SK-N-DZ (cell line): Measurements from ENCODE around the gene CORO7.
"Not testable (repeated sequence)": the region's sequence is repeated elsewhere in the genome, so short reads cannot be mapped to it uniquely, and the experiment has no call there.

Experiments used
- DNase-seq: peaks from one replicate; pipeline ENCODE4 v3.0.0-alpha.2; 2015; ENCODE audit warnings: low spot score

CORO7 gene

DNA sequence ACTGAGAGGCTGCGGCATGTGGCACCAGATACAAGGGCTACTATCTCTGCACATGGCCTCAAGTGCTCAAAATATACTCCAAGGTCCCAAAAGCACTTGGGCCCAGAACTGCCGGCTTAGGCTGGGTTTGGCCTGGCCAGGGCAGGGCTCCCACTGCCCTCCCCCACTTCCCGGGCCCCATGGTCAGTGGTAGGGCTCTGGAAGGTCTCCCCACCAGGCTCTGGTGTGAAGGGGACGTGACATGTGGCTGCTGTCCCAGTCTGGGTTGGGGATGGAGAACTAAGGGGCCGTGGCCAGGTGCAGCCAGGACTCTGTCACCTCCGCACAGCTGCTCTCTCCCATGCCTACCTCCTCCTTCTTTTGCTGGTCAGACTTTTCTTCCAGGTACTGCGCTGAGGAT is 59.6 kb downstream of the CORO7 start:
- no peak for DNase-seq

DNA sequence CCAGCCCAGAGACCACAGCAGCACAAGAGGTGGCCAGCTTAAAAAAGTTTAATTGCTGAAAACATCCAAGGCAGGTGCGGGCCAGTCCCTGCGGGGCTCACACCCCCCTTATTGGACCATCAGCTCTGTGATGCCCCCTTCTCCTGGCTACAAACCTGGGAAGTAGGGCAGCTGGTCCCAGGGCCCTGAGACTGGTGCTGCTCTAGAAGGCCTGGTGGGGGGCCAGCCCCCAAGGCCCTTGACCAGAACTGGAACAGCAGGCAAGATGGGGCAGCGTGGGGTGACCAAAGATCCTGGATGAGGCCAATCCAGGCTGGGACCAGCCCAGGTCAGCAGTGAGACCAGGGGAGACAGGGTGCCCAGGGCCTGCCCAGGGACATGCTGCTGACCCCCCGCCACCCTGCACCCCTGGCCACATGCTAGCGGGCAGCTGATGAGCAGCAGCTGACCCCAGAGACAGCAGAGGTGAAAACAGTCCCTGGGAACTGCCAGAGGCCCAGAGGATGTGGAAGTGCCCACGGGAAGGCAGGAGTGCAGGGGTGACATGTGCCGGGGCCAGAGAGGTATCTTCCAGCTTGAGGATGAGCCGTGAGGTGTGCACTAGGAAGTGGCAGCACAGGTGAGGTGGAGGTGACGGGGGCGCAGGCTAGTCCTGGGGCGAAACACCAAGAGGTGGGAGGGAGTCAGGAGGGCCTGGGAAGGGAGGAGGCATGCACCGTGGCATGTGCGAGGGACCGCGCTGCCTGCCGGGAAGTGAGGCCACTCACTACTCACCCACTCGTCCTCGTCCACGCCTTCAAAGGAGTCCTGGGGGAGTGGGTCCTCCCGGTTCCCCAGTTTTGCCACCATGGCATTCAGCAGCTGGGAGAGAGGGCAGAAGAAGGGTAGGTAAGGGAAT is 61.6 kb downstream of the CORO7 start:
- DNase-seq: no peak

DNA sequence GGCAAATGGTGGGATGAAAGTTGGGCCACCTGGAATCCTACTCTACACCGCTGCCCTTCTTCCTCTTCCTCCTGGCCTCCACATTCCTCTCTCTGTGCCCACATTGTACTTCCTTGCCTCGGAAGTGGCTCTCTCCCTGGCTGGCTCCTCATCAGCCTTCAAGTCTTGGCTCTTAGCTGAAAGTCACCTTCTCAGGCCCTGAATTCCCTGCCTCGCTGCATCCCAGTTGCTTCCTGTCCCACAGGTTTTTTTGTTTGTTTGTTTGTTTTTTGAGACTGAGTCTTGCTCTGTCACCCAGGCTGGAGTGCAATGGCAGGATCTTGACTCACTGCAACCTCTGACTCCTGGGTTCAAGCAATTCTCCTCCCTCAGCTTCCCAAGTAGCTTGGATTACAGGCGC is 62.7 kb downstream of the CORO7 start:
- DNase-seq: no peak

- DNase-seq: no peak
Observed at GRCh38 chr16:4352843-4353242, 63.6 kb downstream of the CORO7 start.

GRCh38 chr16:4351880-4352279 is 64.5 kb downstream of the CORO7 start:
- DNase-seq: no peak

DNA sequence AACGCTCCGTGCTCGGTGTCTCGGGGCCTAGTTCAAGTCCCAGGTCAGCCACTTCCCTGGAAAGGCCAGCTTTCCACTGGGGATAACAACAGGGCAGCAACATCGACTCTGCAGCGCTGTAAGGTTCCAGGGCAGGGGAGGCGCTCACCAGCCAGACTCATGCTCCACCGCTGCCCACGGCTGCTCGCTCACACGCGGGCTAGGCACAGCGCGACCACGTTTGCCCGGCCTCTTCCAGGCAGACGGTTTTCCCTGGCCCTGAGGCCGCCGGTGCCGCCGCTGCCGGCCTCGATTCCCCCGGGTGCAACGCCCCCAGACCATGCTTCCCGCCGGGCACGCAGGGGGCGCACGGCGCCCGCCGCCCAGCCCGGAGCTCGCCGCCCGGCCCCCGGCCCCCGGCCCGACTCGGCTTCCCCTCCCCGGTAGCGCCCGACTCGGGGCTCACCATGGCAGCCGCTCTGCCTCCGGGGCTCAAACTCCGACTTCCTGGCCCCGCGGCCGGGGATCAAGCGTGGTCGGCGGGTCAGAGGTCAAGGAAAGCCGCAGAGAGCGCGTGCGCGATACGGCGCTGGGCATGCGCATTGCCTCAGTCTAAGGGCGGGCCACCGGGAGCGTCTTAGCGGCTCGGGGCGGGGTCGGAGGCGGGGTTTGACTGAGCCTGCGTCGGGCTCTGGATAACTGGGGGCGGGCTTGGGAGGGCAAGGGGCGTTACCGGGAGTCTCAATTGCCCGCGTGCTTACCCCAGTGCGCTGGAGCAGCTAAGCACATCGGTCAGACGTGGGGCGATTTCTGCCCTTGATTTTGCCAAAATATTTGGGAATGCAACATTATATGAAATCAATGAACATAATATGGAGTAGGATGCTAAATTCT is 65.4 kb downstream of the CORO7 start, which contains the start of gene PAM16:
TSS of gene PAM16 (minus strand) at position 535 of the 873 bp plus-strand sequence. CDS start at position 448, 87 bp downstream.
- DNase-seq: peak; percentile 94

DNA sequence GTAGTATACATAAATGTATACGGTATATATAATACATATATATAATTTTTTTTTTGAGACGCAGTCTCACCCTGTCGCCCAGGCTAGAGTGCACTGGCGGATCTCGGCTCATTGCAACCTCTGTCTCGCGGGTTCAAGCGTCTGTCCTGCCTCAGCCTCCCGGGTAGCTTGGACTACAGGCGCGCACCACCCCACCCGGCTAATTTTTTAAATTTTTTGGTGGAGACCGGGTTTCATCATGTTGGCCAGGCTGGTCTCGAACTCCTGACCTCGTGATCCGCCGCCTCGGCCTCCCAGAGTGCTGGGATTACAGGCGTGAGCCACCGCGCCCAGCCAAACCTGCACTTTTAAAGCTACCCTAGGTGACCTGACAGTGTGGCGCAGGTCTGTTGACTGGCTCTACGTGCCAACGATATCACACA is 66.0 kb downstream of the CORO7 start:
- DNase-seq: no peak

GRCh38 chr16:4349332-4349731 is 67.1 kb downstream of the CORO7 start:
- no peak for DNase-seq

GRCh38 chr16:4347765-4348509 is 68.5 kb downstream of the CORO7 start:
- no peak for DNase-seq

DNA sequence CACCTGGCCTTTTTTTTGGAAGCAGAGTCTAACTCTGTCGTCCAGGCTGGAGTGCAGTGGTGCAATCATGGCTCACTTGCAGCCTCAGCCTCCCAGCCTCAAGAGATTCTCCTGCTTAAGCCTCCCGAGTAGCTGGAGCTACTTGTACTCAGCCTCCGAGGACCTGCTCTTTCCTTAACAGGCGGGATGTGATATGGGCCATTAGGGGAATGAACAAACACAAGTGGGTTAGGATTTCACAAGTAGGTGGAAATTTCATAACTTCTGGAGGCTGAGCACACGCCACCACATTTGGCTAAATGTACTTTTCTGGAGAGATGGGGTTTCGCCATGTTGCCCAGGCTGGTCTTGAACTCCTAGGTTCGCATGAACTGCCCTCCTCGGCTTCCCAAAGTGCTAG is 69.4 kb downstream of the CORO7 start:
- DNase-seq: no peak

DNA sequence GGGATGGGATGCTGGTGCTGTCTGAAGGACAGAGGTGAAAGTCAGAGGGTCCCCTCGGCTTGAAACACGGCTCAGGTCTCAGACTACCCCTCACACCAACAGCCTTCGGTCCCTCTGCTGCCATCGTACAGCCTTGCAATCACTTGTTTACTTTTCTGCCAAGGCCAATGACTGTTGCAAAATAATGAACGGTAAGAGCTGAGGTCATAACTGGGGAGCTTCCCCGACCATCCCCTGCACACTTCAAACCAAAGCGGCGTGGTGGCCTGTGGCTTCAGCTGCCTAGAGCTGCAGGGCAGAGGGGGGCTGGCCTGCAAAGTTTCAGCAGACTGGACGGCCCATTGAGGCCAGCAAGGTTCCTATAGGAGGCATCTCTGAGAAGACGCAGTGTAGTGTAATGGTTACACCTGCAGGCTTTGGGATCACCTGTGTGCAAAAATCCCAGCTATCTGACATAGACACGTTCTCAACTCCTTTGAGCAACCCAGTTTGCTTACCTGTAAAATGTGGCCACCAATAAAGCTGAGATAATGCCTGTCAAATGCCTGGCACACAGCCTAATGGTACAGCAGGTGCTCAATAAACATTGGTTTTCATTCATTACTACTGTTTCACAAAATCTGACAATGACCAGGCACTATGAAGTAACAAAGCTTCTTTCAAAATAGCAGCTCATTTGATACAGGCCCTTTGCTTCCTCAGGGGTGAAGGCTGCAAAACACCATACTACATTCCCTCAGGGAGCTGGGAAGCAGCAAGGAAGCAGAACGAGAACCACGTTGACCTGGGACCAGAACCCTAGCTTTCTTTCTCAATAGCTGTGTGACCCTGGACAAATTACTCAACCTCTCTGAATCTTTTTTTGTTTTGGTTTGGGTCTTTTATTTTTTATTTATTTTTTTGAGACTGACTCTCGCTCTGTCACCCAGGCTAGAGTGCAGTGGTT is 70.3 kb downstream of the CORO7 start:
- DNase-seq: no peak

GRCh38 chr16:4344983-4345835 is 71.2 kb downstream of the CORO7 start:
- DNase-seq: no peak

- not testable (repeated sequence) for DNase-seq
Observed at GRCh38 chr16:4344300-4344982, 72.0 kb downstream of the CORO7 start.

GRCh38 chr16:4342866-4343744 is 73.3 kb downstream of the CORO7 start:
- DNase-seq: no peak

DNA sequence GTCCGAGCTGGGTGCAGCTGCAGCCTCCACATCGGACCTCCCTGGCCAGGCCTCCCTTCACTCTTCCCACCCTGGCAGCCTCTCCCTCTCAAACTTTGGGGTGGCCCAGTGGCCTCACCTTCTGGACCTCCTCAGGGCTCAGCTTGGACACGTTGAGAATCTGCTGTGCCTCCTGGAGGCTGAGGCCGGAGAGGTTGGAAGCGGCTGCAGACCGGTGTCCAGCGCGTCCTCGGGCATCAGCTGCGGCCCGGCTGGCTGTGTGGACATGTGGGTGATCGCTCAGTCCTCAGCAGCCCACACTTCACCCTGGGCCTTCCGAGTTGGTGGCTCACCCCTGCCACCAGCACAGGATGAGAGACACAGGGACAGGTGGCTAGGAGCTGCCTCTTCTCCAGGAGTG is 75.1 kb downstream of the CORO7 start:
- DNase-seq: no peak

- no peak for DNase-seq
Observed at GRCh38 chr16:4340443-4340842, 76.0 kb downstream of the CORO7 start.

DNA sequence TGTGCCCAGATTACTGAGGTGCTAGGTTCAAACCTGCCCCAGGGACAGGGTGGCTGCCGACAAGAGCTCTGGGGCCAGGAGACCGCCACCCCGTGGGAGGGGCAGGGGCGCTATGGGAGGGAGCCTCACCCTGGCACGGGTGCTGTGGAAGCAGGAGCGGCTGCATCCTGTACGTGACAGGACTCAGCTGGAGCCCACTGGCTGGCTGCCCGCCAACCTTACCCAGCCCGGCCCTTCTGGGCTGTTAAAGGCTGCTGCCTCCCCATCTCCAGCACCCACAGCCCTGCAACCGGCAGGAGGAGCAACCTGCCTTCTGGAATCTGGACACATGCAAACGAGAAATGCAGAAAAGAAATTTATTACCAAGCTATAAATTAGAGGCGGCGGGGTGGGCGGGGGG is 76.5 kb downstream of the CORO7 start:
- no peak for DNase-seq

DNA sequence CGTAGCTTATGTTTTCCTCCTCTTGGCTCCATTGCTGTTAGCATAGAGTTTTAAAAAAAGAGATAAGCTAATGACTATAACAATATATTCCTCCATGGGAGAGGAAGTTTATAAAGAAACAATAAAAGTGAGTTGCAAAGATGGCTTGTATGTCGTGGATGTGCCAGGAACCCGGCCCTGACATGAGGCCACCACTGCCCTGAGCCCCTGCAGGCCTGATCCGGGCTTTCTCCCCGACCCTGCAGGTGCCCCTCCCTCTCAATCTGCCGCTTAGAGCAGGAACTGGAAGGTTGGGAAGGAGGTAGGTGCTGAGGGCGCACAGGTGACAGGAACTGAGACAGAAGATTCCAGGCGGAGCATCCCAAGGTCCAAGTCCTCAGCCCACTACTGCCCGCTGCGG is 76.9 kb downstream of the CORO7 start:
- DNase-seq: no peak
